H1 (cell line): ENCODE data around the gene LEFTY1.

ENCODE experiments used
- ATF2 ChIP-seq: IDR thresholded peaks from 2 replicates; pipeline ENCODE4 v1.6.1; 2012; ENCODE audit warnings: low read length, inconsistent platforms
- CBX5 ChIP-seq: fragments of 300-800, 300-1000 bp; sonication (generic); IDR thresholded peaks from 2 replicates; pipeline ENCODE4 v1.7.1; 2016; ENCODE audit warnings: antibody characterized with exemption, low read length, low read depth
- CHD1 ChIP-seq: IDR thresholded peaks from 2 replicates; pipeline ENCODE4 v1.6.1; 2012; ENCODE audit warnings: low read depth, low read length, improper control_type of control experiment
- CHD7 ChIP-seq: fragments of 300-600 bp; sonication (generic); IDR thresholded peaks from 2 replicates; pipeline ENCODE4 v1.7.1; 2012; ENCODE audit warnings: low read length, moderate library complexity, mild to moderate bottlenecking, inconsistent platforms; ENCODE audit not compliant: insufficient replicate concordance
- CTCF ChIP-seq, 3 experiments: IDR thresholded peaks; 1 replicate in 2 of 3; 2 replicates in 1 of 3; pipeline versions ENCODE4 v1.5.1 to v1.6.1; 2011; ENCODE audit warnings: low read length in 3 of 3, mild to moderate bottlenecking in 3 of 3, inconsistent platforms in 2 of 3, low read depth in 1 of 3, moderate library complexity in 1 of 3; ENCODE audit not compliant: insufficient read depth in 1 of 3; ENCODE audit errors: control extremely low read depth in 1 of 3
- HDAC6 ChIP-seq: IDR thresholded peaks from one replicate; pipeline ENCODE4 v1.7.1; 2012; ENCODE audit warnings: low read depth, mild to moderate bottlenecking, inconsistent platforms, low read length, moderate library complexity
- MAFK ChIP-seq: IDR thresholded peaks from 2 replicates; pipeline ENCODE4 v1.6.1; 2012; ENCODE audit warnings: low read depth, mild to moderate bottlenecking, improper control_type of control experiment, low read length
- POLR2A ChIP-seq, 2 experiments: IDR thresholded peaks; 1 replicate in 1 of 2; 2 replicates in 1 of 2; pipeline ENCODE4 v1.6.1; 2011; ENCODE audit warnings: low read depth in 2 of 2, low read length in 2 of 2, mild to moderate bottlenecking in 2 of 2; ENCODE audit errors: control extremely low read depth in 1 of 2
- RAD21 ChIP-seq, 2 experiments: IDR thresholded peaks in 1 of 2; conservative IDR thresholded peaks in 1 of 2; 2 replicates each; pipeline ENCODE4 v1.6.1; 2011; ENCODE audit warnings: low read depth in 2 of 2, low read length in 2 of 2, improper control_type of control experiment in 1 of 2, inconsistent platforms in 1 of 2, mild to moderate bottlenecking in 1 of 2, moderate library complexity in 1 of 2
- SIN3A ChIP-seq, 2 experiments: IDR thresholded peaks in 1 of 2; conservative IDR thresholded peaks in 1 of 2; 2 replicates each; pipeline ENCODE4 v1.6.1; 2011 to 2012; ENCODE audit warnings: low read length in 2 of 2, improper control_type of control experiment in 1 of 2, low read depth in 1 of 2, mild to moderate bottlenecking in 1 of 2
- SP1 ChIP-seq: IDR thresholded peaks from 2 replicates; pipeline ENCODE4 v1.6.1; 2011; ENCODE audit warnings: low read depth, low read length
- SP2 ChIP-seq: IDR thresholded peaks from 2 replicates; pipeline ENCODE4 v1.6.1; 2012; ENCODE audit warnings: mild to moderate bottlenecking, low read length, inconsistent platforms
- TCF12 ChIP-seq: IDR thresholded peaks from 2 replicates; pipeline ENCODE4 v1.6.1; 2011; ENCODE audit warnings: low read depth, mild to moderate bottlenecking, low read length

DNA sequence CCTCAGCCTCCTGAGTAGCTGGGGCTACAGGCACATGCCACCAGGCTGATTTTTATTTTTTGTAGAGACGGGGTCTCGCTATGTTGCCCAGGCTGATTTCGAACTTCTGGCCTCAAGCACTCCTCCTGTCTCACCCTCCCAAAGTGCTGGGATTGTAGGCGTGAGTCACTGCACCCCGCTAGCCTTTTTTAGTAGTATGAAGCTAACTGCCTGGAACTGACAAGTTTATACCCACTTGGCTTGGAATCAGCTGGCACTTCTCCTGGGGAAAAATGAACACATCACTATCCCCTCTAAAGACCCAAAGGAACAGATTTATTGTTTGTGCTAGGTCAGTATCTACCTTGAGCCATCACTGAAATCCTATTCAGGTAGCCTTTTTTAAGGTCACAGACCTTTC, 25.8 kb downstream of the LEFTY1 start:
- TF ChIP-seq CTCF (IDR thresholded peaks at IDR 0.05; ENCODE audit: control extremely low read depth in 1 of 3, insufficient read depth in 1 of 3, low read depth in 1 of 3, low read length in 3 of 3) (no peak), CBX5 (no peak), POLR2A (IDR thresholded peaks at IDR 0.05; ENCODE audit: control extremely low read depth in 1 of 2, low read depth in 2 of 2, low read length in 2 of 2) (no peak), SIN3A (conservative IDR thresholded peaks at IDR 0.05 in 1 of 2, IDR thresholded peaks at IDR 0.05 in 1 of 2; ENCODE audit: low read depth in 1 of 2, low read length in 2 of 2) (no peak), RAD21 (IDR thresholded peaks at IDR 0.05 in 1 of 2, conservative IDR thresholded peaks at IDR 0.05 in 1 of 2; ENCODE audit: low read depth in 2 of 2, low read length in 2 of 2) (no peak), TCF12 (no peak), MAFK (no peak), HDAC6 (no peak), CHD7 (no peak), ATF2 (no peak), SP2 (no peak), CHD1 (no peak), SP1 (no peak)
